H9 (cell line): ENCODE results near the gene CASP5. TPM values are rescaled to one million over a fixed set of nuclear protein-coding genes. Genes with fewer than 3 reads are reported as not detected.

ENCODE experiments used
- DNase-seq: peaks from one replicate; pipeline ENCODE4 v3.0.0-alpha.2; 2017
- H2AFZ ChIP-seq: one replicate; pipeline ENCODE4 v1.6.1; 2013; ENCODE audit warnings: mild to moderate bottlenecking, low read length, control low read depth, moderate library complexity
- H2AK5ac ChIP-seq: 2 replicates; pipeline ENCODE4 v1.6.1; 2013; ENCODE audit warnings: low read length, control low read depth, mixed read lengths; ENCODE audit not compliant: insufficient read length
- H2BK120ac ChIP-seq: one replicate; pipeline ENCODE4 v1.6.1; 2013; ENCODE audit warnings: low read depth, mild to moderate bottlenecking, low read length, control low read depth, inconsistent platforms; ENCODE audit not compliant: poor library complexity, severe bottlenecking
- H2BK12ac ChIP-seq: 2 replicates; pipeline ENCODE4 v1.6.1; 2013; ENCODE audit warnings: low read length, control low read depth, mixed read lengths, low read depth; ENCODE audit not compliant: insufficient read length
- H2BK15ac ChIP-seq: 2 replicates; pipeline ENCODE4 v1.6.1; 2013; ENCODE audit warnings: low read depth, low read length, control low read depth
- H2BK20ac ChIP-seq: one replicate; pipeline ENCODE4 v1.6.1; 2013; ENCODE audit warnings: low read depth, mild to moderate bottlenecking, low read length, control low read depth, inconsistent platforms; ENCODE audit not compliant: poor library complexity, severe bottlenecking
- H2BK5ac ChIP-seq: 2 replicates; pipeline ENCODE4 v1.6.1; 2013; ENCODE audit warnings: low read length, control low read depth, mixed read lengths; ENCODE audit not compliant: insufficient read length
- H3K14ac ChIP-seq: 2 replicates; pipeline ENCODE4 v1.6.1; 2013; ENCODE audit warnings: low read length, control low read depth; ENCODE audit not compliant: insufficient read depth
- H3K18ac ChIP-seq: 2 replicates; pipeline ENCODE4 v1.6.1; 2013; ENCODE audit warnings: low read depth, mild to moderate bottlenecking, mixed read lengths, low read length, control low read depth; ENCODE audit not compliant: insufficient read length
- H3K23ac ChIP-seq: 2 replicates; pipeline ENCODE4 v1.6.1; 2013; ENCODE audit warnings: low read length, control low read depth, mixed read lengths, low read depth; ENCODE audit not compliant: insufficient read length
- H3K23me2 ChIP-seq: 2 replicates; pipeline ENCODE4 v1.6.1; 2013; ENCODE audit warnings: low read depth, mild to moderate bottlenecking, mixed read lengths, low read length, control low read depth; ENCODE audit not compliant: insufficient read length, poor library complexity, severe bottlenecking
- H3K27ac ChIP-seq: 2 replicates; pipeline ENCODE4 v1.5.1; 2013; ENCODE audit warnings: low read length, control low read depth, mixed read lengths, low read depth; ENCODE audit not compliant: insufficient read length
- H3K27me3 ChIP-seq: 2 replicates; pipeline ENCODE4 v1.6.1; 2013; ENCODE audit warnings: low read length, control low read depth, inconsistent platforms; ENCODE audit not compliant: insufficient read depth
- H3K4ac ChIP-seq: 2 replicates; pipeline ENCODE4 v1.6.1; 2013; ENCODE audit warnings: low read depth, mild to moderate bottlenecking, control low read depth, inconsistent platforms, low read length, moderate library complexity
- H3K4me1 ChIP-seq: 2 replicates; pipeline ENCODE4 v1.6.1; 2013; ENCODE audit warnings: low read length, control low read depth, inconsistent platforms; ENCODE audit not compliant: insufficient read depth
- H3K4me2 ChIP-seq: 2 replicates; pipeline ENCODE4 v1.6.1; 2013; ENCODE audit warnings: low read length, control low read depth, mixed read lengths; ENCODE audit not compliant: insufficient read length, insufficient read depth
- H3K56ac ChIP-seq: 2 replicates; pipeline ENCODE4 v1.6.1; 2013; ENCODE audit warnings: low read depth, mild to moderate bottlenecking, mixed read lengths, low read length, control low read depth; ENCODE audit not compliant: insufficient read length
- H3K79me1 ChIP-seq: 2 replicates; pipeline ENCODE4 v1.6.1; 2013; ENCODE audit warnings: low read depth, mild to moderate bottlenecking, moderate library complexity, low read length, control low read depth, inconsistent platforms; ENCODE audit not compliant: insufficient read depth, poor library complexity, severe bottlenecking
- H3K79me2 ChIP-seq: 2 replicates; pipeline ENCODE4 v1.6.1; 2013; ENCODE audit warnings: low read length, control low read depth, inconsistent platforms; ENCODE audit not compliant: insufficient read depth
- H3K9ac ChIP-seq: 2 replicates; pipeline ENCODE4 v1.6.1; 2013; ENCODE audit warnings: low read length, control low read depth, mixed read lengths; ENCODE audit not compliant: insufficient read length; ENCODE audit errors: extremely low read depth
- H3K9me3 ChIP-seq: one replicate; pipeline ENCODE4 v1.6.1; 2013; ENCODE audit warnings: low read depth, low read length, inconsistent platforms; ENCODE audit not compliant: control insufficient read depth
- H3T11ph ChIP-seq: one replicate; pipeline ENCODE4 v1.6.1; 2013; ENCODE audit warnings: mild to moderate bottlenecking, low read length, control low read depth, inconsistent platforms
- H4K20me1 ChIP-seq: one replicate; pipeline ENCODE4 v1.6.1; 2013; ENCODE audit not compliant: control insufficient read depth, insufficient read length, insufficient read depth
- H4K5ac ChIP-seq: 2 replicates; pipeline ENCODE4 v1.6.1; 2013; ENCODE audit warnings: low read depth, mild to moderate bottlenecking, mixed read lengths, low read length, control low read depth; ENCODE audit not compliant: insufficient read length
- H4K8ac ChIP-seq: replicated peaks from 2 replicates; pipeline ENCODE4 v1.6.1; 2013; ENCODE audit warnings: low read length, control low read depth, mixed read lengths, low read depth; ENCODE audit not compliant: insufficient read length
- H4K91ac ChIP-seq: 2 replicates; pipeline ENCODE4 v1.6.1; 2013; ENCODE audit warnings: low read depth, mild to moderate bottlenecking, moderate library complexity, mixed read lengths, low read length, control low read depth; ENCODE audit not compliant: insufficient read length
- H3K27ac Mint-ChIP-seq, 3 experiments: 2 replicates in 2 of 3; 3 replicates in 1 of 3; pipeline ENCODE4 v1.8.0; 2020 to 2021; ENCODE audit warnings: mixed read lengths in 3 of 3, mild to moderate bottlenecking in 1 of 3, moderate library complexity in 1 of 3
- H3K27me3 Mint-ChIP-seq: 2 replicates; pipeline ENCODE4 v1.8.0; 2021; ENCODE audit warnings: low read depth, mild to moderate bottlenecking, moderate library complexity, mixed read lengths
- H3K36me3 Mint-ChIP-seq, 3 experiments: 2 replicates in 2 of 3; 3 replicates in 1 of 3; pipeline ENCODE4 v1.8.0; 2020 to 2021; ENCODE audit warnings: low read depth in 3 of 3, mixed read lengths in 3 of 3; ENCODE audit not compliant: insufficient read depth in 1 of 3
- H3K4me1 Mint-ChIP-seq, 2 experiments: 2 replicates each; pipeline ENCODE4 v1.8.0; 2020; ENCODE audit warnings: mixed read lengths in 2 of 2
- H3K4me3 Mint-ChIP-seq, 2 experiments: 2 replicates in 1 of 2; 3 replicates in 1 of 2; pipeline ENCODE4 v1.8.0; 2020 to 2021; ENCODE audit warnings: mild to moderate bottlenecking in 2 of 2, mixed read lengths in 2 of 2, moderate library complexity in 1 of 2
- H3K9me3 Mint-ChIP-seq, 2 experiments: 2 replicates in 1 of 2; 3 replicates in 1 of 2; pipeline ENCODE4 v1.8.0; 2020; ENCODE audit warnings: mild to moderate bottlenecking in 2 of 2, mixed read lengths in 2 of 2, moderate library complexity in 1 of 2
- WGBS: extraction: QIAGEN DNeasy Blood & Tissue Kit; methylation state at CpG from one replicate; pipeline ENCODE4 v1.1.7; 2013; ENCODE audit warnings: missing lambda C conversion rate, low lambda C conversion rate, mixed read lengths; ENCODE audit not compliant: insufficient read length; ENCODE audit errors: extremely low coverage; 5-methylcytosine and 5-hydroxymethylcytosine counted together
- total RNA-seq: library from RNA; stranded (reverse); gene quantifications from 2 replicates; pipeline ENCODE4 v1.2.1, GENCODE V29; 2021
- TF ChIP-seq, protein P1 (sequence below): fragments of 200-600 bp; sonication (generic); conservative IDR thresholded peaks from 3 replicates; pipeline ENCODE4 v1.8.0; 2021; ENCODE audit warnings: antibody characterized with exemption, mild to moderate bottlenecking

CASP5 gene
- total RNA-seq, 1 experiment from 2014 or later = not detected

DNA sequence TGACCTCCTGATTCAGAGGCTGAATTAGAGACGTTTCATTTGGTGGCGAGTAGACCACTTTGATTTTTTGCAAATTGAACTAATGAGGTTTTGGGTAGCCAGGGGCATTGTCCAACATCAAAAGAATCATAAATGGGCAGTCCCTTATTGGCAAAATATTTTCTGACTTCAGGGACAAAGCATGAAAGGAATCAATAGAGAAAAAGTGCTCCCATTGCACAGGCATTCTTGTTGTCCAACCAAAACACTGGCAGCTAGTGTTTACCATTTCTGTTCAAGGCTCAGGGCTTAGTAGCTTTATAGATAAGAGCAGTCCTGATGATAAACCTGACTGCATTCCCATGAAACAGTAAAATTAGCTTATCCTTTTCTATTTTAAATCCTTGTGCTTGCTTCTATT lies 28.6 kb upstream of the CASP5 start:
- Histone ChIP-seq H2BK12ac (no peak overlapping the region), H3K9ac (no peak overlapping the region), H3K23me2 (no peaks in the 10 kb centered on the region), H3K4me1 (no peaks in the 10 kb centered on the region), H3K18ac (no peak overlapping the region), H3K27me3 (no peaks in the 10 kb centered on the region), H4K20me1 (no peaks in the 10 kb centered on the region), H4K8ac (no peak overlapping the region), H3K4me2 (no peak overlapping the region), H3T11ph (no peak overlapping the region), H4K91ac (no peak overlapping the region), H3K79me2 (no peaks in the 10 kb centered on the region), H3K23ac (no peak overlapping the region), H3K14ac (no peak overlapping the region), H3K27ac (no peak overlapping the region), H2AK5ac (no peak overlapping the region), H3K4ac (no peak overlapping the region), H4K5ac (no peak overlapping the region), H3K9me3 (no peaks in the 10 kb centered on the region), H2AFZ (no peak overlapping the region), H2BK15ac (no peak overlapping the region), H3K79me1 (no peaks in the 10 kb centered on the region), H3K56ac (no peak overlapping the region), H2BK5ac (no peak overlapping the region), H2BK120ac (no peak overlapping the region), H2BK20ac (no peak overlapping the region)
- Mint-ChIP-seq H3K27ac (no peak overlapping the region), H3K4me3 (no peak overlapping the region), H3K4me1 (no peaks in the 10 kb centered on the region), H3K27me3 (no peaks in the 10 kb centered on the region), H3K9me3 (no peaks in the 10 kb centered on the region), H3K36me3 (no peaks in the 10 kb centered on the region)
- no peak for DNase-seq
- no CpG with 5 or more reads among the region's 2 CpGs for whole genome bisulfite sequencing
- TF ChIP-seq, protein P1, sequence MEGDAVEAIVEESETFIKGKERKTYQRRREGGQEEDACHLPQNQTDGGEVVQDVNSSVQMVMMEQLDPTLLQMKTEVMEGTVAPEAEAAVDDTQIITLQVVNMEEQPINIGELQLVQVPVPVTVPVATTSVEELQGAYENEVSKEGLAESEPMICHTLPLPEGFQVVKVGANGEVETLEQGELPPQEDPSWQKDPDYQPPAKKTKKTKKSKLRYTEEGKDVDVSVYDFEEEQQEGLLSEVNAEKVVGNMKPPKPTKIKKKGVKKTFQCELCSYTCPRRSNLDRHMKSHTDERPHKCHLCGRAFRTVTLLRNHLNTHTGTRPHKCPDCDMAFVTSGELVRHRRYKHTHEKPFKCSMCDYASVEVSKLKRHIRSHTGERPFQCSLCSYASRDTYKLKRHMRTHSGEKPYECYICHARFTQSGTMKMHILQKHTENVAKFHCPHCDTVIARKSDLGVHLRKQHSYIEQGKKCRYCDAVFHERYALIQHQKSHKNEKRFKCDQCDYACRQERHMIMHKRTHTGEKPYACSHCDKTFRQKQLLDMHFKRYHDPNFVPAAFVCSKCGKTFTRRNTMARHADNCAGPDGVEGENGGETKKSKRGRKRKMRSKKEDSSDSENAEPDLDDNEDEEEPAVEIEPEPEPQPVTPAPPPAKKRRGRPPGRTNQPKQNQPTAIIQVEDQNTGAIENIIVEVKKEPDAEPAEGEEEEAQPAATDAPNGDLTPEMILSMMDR = no peak
